Measurements from ENCODE around the gene TRPM1. TPM values are rescaled to one million over a fixed set of nuclear protein-coding genes. Genes with fewer than 3 reads are reported as not detected.

TRPM1 gene
- polyA plus RNA-seq, 4 donors, result 0.27 to 0.88 (median 0.56) TPM

DNA sequence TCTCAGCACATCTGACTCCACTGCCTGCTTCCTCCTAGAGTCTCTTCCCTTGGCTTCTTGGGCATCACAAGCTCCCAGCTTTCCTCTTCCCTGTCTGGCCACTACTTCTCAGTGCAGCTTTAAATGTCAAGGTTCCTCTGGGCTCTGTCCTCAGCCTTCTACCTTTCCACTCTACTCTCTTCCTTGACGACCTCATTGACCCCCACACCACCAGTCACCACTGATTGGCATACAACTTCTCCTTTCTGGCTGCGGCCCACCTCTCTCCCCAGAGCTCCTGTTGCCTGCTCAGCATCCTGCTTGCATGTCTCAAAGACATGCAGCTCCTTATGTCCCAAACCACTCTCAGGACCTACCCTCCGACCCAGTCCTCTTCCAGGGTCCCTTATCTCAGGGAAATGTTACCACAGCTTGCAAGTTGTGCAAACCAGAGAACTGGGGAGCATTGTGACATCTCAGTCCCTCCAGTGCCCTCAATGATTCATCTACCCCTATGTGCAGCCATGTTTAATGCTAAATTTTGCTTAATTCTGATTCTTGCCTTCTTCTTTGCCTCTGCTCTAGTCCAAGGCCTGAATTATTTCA is 49.9 kb downstream of the TRPM1 start:
- no peak for DNase-seq (ENCODE audit: low read depth in 4 of 4, low spot score in 3 of 4)

GRCh38 chr15:31050953-31051352 is 50.6 kb downstream of the TRPM1 start:
- no peak for DNase-seq (ENCODE audit: low read depth in 4 of 4, low spot score in 3 of 4)

- no peak for DNase-seq (ENCODE audit: low read depth in 4 of 4, low spot score in 3 of 4)
Measured at GRCh38 chr15:31049682-31050615, 51.6 kb downstream of the TRPM1 start.

DNA sequence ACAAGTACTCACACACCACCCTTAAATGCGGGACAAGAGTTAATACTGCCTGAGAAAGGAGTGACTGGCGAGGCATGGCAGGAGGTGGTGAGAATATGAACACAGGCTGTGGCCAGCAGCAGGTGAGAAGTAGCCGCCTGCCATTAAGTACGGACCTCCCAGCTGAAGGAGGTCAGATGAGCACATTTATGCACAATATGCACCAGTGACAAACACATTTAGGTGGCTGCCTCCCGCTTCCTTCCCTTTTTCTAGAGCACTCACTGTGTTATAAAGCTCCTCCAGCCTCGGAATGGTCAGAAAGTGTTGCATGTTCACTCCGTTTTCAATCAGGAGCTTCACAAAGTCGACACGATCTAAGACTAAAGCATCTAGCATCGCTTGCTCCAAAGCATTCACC is 52.4 kb downstream of the TRPM1 start:
- DNase-seq (ENCODE audit: low read depth in 4 of 4, low spot score in 3 of 4), result no peak

GRCh38 chr15:31047437-31047836 is 54.1 kb downstream of the TRPM1 start:
- no peak for DNase-seq (ENCODE audit: low read depth in 4 of 4, low spot score in 3 of 4)

DNA sequence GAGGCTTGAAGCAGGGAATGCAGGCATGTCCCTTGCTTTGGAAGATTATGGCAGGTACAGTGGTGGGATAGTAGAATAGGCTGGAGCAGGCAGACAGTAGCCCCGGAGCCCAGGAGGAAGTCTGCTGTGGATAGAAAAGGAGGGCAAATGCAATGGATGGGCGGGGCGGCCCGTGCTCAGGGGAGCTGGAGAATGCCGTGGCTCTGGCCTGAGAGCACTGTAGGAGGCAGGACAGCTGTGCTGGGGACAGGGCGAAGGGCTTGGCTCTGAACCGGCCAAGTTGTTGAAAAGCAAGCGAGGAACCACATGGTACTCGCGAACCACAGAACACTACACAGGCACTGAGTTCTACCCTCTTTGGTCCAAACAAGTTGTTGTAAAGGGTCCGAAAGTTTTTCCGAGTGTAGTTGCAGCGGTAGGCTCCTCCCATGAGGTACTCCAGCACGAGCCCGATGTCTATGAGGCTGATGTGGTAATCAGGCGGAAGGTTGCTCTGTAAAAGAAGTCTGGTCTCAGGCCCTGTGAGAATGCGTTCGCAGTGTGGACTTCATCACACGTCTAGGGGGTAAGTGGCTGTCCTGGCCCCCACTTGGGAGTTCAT is 54.7 kb downstream of the TRPM1 start:
- no peak for DNase-seq (ENCODE audit: low read depth in 4 of 4, low spot score in 3 of 4)

DNA sequence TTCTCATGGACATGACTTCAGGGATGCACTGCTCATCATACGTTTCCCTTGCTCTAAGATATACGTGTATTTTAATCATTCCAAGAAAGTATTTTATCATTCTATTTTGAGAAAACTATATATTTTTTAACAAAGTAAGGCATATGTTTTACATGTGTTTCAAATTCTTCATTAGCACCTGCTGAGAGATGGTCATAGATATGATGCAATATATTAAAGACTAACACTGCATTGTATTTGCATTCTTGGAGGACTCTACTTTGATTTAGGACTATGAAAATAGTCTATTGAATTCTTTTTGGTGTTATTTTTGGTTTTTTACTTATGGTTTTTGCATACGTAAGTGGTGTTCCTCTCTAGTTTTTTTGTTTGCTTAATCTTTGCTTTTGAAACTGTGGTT is 55.9 kb downstream of the TRPM1 start:
- no peak for DNase-seq (ENCODE audit: low read depth in 4 of 4, low spot score in 3 of 4)

GRCh38 chr15:31042751-31043150 is 58.8 kb downstream of the TRPM1 start:
- no peak for DNase-seq (ENCODE audit: low read depth in 4 of 4, low spot score in 3 of 4)

GRCh38 chr15:31041610-31042009 is 59.9 kb downstream of the TRPM1 start:
- no peak for DNase-seq (ENCODE audit: low read depth in 4 of 4, low spot score in 3 of 4)

DNA sequence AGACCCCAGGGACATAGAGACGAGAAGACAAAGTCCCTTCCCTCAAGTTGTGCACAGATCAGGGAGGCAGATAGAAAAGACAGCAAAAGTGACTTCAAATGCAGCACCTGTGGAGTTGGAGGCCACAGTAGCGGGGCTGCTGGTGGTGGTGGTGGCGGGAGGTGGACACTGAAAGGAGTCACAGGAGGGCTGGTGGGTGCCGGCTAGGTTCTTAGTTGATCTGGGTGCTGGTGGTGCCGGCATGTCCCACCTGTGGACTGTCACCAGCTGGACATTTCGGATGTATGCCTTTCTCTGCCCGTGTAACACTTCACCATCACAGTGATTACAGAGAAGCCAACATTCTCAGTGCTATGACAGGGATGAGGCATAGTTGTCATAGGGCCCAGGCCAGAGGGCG is 60.9 kb downstream of the TRPM1 start:
- DNase-seq (ENCODE audit: low read depth in 4 of 4, low spot score in 3 of 4), result no peak

GRCh38 chr15:31039961-31040360 is 61.6 kb downstream of the TRPM1 start:
- DNase-seq (ENCODE audit: low read depth in 4 of 4, low spot score in 3 of 4), result no peak

GRCh38 chr15:31037731-31038477 is 63.6 kb downstream of the TRPM1 start:
- no peak for DNase-seq (ENCODE audit: low read depth in 4 of 4, low spot score in 3 of 4)

GRCh38 chr15:31036783-31037182 is 64.7 kb downstream of the TRPM1 start:
- DNase-seq (ENCODE audit: low read depth in 4 of 4, low spot score in 3 of 4), result no peak

- DNase-seq (ENCODE audit: low read depth in 4 of 4, low spot score in 3 of 4), result no peak
Measured at GRCh38 chr15:31035610-31036009, 65.9 kb downstream of the TRPM1 start.

DNA sequence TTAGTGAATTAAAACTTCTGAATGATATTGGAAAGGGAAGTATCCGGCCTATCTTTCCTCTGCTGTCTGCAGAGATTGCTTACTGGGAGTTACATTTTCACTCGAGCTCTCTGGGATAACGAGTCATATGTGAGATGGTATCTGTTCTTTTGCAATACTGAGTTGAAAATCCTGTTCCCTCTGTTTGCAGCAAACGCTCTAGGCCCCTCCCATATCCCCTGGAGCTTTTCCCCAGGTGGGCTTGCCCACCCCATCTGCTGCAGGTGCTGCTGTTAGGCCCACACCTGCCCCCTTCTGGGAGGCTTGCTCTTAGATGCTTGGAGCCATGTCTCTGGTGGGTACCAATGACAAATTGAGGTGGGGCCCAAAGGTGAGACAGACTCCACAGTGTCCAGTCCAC is 67.4 kb downstream of the TRPM1 start:
- peak in 1 of 4 donors; percentile 22 for DNase-seq (ENCODE audit: low read depth in 4 of 4, low spot score in 3 of 4)

- peak in 1 of 4 donors; percentile 26 for DNase-seq (ENCODE audit: low read depth in 4 of 4, low spot score in 3 of 4)
Measured at GRCh38 chr15:31032961-31033371, 68.6 kb downstream of the TRPM1 start.

- DNase-seq (ENCODE audit: low read depth in 4 of 4, low spot score in 3 of 4), result no peak
Measured at GRCh38 chr15:31031471-31032067, 70.0 kb downstream of the TRPM1 start.

DNA sequence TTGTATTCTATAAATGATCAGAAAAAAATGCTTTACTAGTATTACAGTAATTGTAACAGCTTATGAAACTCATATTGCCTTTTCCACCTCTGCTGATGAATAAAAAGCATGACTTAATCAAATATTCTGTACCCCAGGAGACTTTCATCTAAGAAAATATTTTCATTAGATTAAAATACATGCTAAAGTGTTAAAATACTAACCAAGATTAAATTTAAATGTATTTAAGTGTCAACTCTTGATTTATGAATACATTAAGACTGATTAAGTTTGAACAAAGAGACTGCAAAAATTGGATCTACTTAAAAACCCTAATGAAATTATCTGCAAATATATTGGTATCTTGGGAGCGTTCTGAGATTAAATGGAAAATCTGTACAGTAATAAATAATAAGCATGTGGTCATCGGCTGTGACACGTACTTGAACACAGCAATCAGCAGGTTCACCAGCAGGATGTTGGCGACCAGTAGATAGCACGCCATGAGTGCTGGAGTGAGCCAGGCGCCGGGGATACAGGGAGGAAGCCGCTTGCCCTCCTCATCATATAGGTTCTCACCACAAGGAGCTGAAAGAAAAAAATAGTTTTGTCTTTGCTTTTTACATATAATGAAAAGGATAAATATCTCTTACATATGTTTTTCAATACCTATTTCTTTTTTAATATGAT is 73.5 kb downstream of the TRPM1 start:
- no peak for DNase-seq (ENCODE audit: low read depth in 4 of 4, low spot score in 3 of 4)

DNA sequence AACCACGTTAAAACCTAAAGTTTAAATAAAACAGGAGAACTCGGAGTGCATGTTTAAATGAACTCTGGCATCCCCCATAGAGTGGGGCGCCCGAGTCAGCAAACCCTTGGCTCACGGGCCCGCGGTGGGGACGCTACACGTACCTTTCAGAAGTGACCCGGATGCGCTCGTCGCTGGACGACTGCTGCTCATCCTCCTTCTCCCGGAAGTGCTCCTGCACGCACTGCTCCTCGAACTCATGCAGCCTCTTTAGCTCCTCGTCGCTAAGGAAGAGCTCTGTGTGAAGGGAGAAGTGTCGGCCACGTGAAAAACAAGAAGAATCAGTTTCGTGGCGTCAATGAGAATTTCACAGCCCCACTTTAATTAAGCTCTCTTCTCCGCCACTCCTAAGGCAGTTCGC is 75.5 kb downstream of the TRPM1 start:
- DNase-seq (ENCODE audit: low read depth in 4 of 4, low spot score in 3 of 4), result no peak

DNA sequence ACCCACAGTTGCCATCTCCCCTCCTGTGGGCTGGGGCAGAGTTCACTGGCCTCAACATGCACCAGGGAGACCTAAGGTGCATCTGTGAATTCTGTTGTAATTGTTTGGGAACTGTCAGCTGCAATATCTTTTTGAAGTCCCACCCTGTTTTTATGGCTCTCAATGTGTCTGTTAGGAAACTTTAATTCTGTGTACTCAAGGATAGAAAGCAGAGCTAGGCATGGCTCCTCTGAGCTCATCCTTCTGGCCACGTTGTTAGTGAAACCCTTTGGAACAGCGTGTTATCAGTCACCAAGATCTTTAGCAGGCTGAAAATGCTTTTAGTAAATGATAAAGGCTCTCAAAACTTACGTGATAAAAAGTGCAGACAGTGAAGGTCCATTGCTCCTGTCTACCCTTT is 76.5 kb downstream of the TRPM1 start:
- no peak for DNase-seq (ENCODE audit: low read depth in 4 of 4, low spot score in 3 of 4)

Data from left renal pelvis (tissue), 4 donors.